Endothelial cell of umbilical vein (primary cell): Measurements from ENCODE around the gene PLA2G2E. TPM values are rescaled to one million over a fixed set of nuclear protein-coding genes. Genes with fewer than 3 reads are reported as not detected.

Experiments
- BruUV-seq: library from RNA; stranded (reverse); fragments of 400-500 nt; replicated peaks from 2 replicates; lab custom pipeline; 2021; lab: Mats Ljungman, UMichigan
- CTCF ChIA-PET: fragments of 300-600, 350-600 bp; sonication (Branson Sonifier 250); formaldehyde crosslinking; loops from one replicate; lab custom pipeline; 2021; ENCODE audit warnings: antibody characterized with exemption, inconsistent platforms; lab: Charles Lee
- POLR2A ChIA-PET: fragments of 300-600, 350-600 bp; sonication (Branson Sonifier 250); formaldehyde crosslinking; loops from one replicate; lab custom pipeline; 2021; ENCODE audit warnings: antibody characterized with exemption, inconsistent platforms; lab: Charles Lee
- DNase-seq: peaks from one replicate; pipeline ENCODE4 v3.0.0-alpha.2; 2011; ENCODE audit warnings: low read depth, low spot score
- FAIRE-seq: peaks from 2 replicates; lab custom pipeline; 2011; peaks lifted over from hg19 to GRCh38; lab: Jason Lieb, UNC
- H2AFZ ChIP-seq: 2 replicates; pipeline ENCODE4 v1.6.0; 2012; ENCODE audit warnings: low read depth, low read length, control low read depth, inconsistent platforms
- H3K27ac ChIP-seq: 2 replicates; pipeline ENCODE4 v1.5.1; 2011; ENCODE audit warnings: low read depth, mild to moderate bottlenecking, control low read depth, low read length, moderate library complexity; ENCODE audit not compliant: insufficient read depth
- H3K27me3 ChIP-seq, 2 experiments: 2 replicates each; pipeline versions ENCODE4 v1.6.0 to v1.6.1; 2011; ENCODE audit warnings: low read length in 2 of 2, mixed read lengths in 1 of 2; ENCODE audit not compliant: control insufficient read depth in 2 of 2, insufficient read depth in 2 of 2
- H3K36me3 ChIP-seq, 2 experiments: 2 replicates in 1 of 2; 3 replicates in 1 of 2; pipeline ENCODE4 v1.5.1; 2011; ENCODE audit warnings: low read length in 2 of 2, mild to moderate bottlenecking in 1 of 2, moderate library complexity in 1 of 2; ENCODE audit not compliant: control insufficient read depth in 2 of 2, insufficient read depth in 2 of 2; ENCODE audit errors: extremely low read depth in 1 of 2
- H3K4me1 ChIP-seq: 3 replicates; pipeline ENCODE4 v1.5.1; 2011; ENCODE audit warnings: mild to moderate bottlenecking, low read length; ENCODE audit not compliant: control insufficient read depth, insufficient read depth; ENCODE audit errors: extremely low read depth
- H3K4me2 ChIP-seq: 2 replicates; pipeline ENCODE4 v1.6.1; 2011; ENCODE audit warnings: low read length, control low read depth, mixed read lengths; ENCODE audit not compliant: insufficient read depth
- H3K4me3 ChIP-seq, 3 experiments: fragments of 200-600 bp in 1 of 3; sonication (generic), shearing (Covaris generic) in 1 of 3; replicated peaks in 1 of 3; 2 replicates each; pipeline ENCODE4 v1.5.1; 2011 to 2016; ENCODE audit warnings: control low read depth in 3 of 3, low read length in 3 of 3, mild to moderate bottlenecking in 2 of 3, inconsistent platforms in 1 of 3, low read depth in 1 of 3, moderate library complexity in 1 of 3; ENCODE audit not compliant: insufficient read depth in 1 of 3
- H3K79me2 ChIP-seq: 2 replicates; pipeline ENCODE4 v1.6.0; 2012; ENCODE audit warnings: low read length, inconsistent platforms; ENCODE audit not compliant: control insufficient read depth, insufficient read depth
- H3K9ac ChIP-seq: replicated peaks from 2 replicates; pipeline ENCODE3; 2011; ENCODE audit warnings: low read length, control low read depth; ENCODE audit not compliant: insufficient read depth; ENCODE audit errors: extremely low read depth
- H3K9me1 ChIP-seq: replicated peaks from 3 replicates; pipeline ENCODE4 v1.6.0; 2011; ENCODE audit warnings: mild to moderate bottlenecking, low read length; ENCODE audit not compliant: control insufficient read depth, insufficient read depth; ENCODE audit errors: extremely low read depth
- H3K9me3 ChIP-seq: replicated peaks from 2 replicates; pipeline ENCODE4 v1.5.1; 2012; ENCODE audit warnings: low read length, inconsistent platforms; ENCODE audit not compliant: control insufficient read depth, insufficient read depth
- H4K20me1 ChIP-seq: replicated peaks from 2 replicates; pipeline ENCODE3; 2011; ENCODE audit warnings: mild to moderate bottlenecking, low read length; ENCODE audit not compliant: control insufficient read depth, insufficient read depth; ENCODE audit errors: extremely low read depth
- EZH2 ChIP-seq: IDR thresholded peaks from 2 replicates; pipeline ENCODE4 v1.6.1; 2012; ENCODE audit warnings: borderline replicate concordance, low read depth, mild to moderate bottlenecking, moderate library complexity, low read length, inconsistent platforms; ENCODE audit not compliant: severe bottlenecking
- FOS ChIP-seq: IDR thresholded peaks from 2 replicates; pipeline ENCODE4 v1.6.1; 2011; ENCODE audit warnings: mild to moderate bottlenecking, low read length, moderate library complexity, borderline replicate concordance; ENCODE audit not compliant: insufficient read depth
- GATA2 ChIP-seq: IDR thresholded peaks from 2 replicates; pipeline ENCODE4 v1.7.0; 2011; ENCODE audit warnings: low read depth, mild to moderate bottlenecking, moderate library complexity, mixed read lengths, low read length; ENCODE audit not compliant: insufficient read length, insufficient read depth
- JUN ChIP-seq: IDR thresholded peaks from 2 replicates; pipeline ENCODE4 v1.6.1; 2011; ENCODE audit warnings: borderline replicate concordance, low read depth; ENCODE audit not compliant: insufficient read length, insufficient read depth
- MYC ChIP-seq: IDR thresholded peaks from one replicate; pipeline ENCODE4 v1.6.1; 2011; ENCODE audit warnings: mild to moderate bottlenecking, low read depth, low read length
- POLR2A ChIP-seq: IDR thresholded peaks from 2 replicates; pipeline ENCODE4 v1.6.1; 2012; ENCODE audit warnings: low read depth, mild to moderate bottlenecking, control low read depth, low read length
- POLR2AphosphoS5 ChIP-seq: IDR thresholded peaks from 2 replicates; pipeline ENCODE4 v1.6.1; 2012; ENCODE audit warnings: low read depth, mild to moderate bottlenecking, control low read depth, low read length, moderate library complexity; ENCODE audit not compliant: insufficient read depth
- dilution Hi-C: fragments of 300-500 bp; cut with MboI; formaldehyde crosslinking; loops from one replicate; pipeline ENCODE4 v1.15.0; 2019; ENCODE audit warnings: low sequenced_read_pairs; ENCODE audit not compliant: extremely low pct_ligation_motif_present
- intact Hi-C: fragments of 100-400 bp; cut with micrococcal nuclease; formaldehyde crosslinking; loops from one replicate; pipeline ENCODE4 v1.10.0; 2022
- polyA plus RNA-seq, 4 experiments: library from polyadenylated mRNA; depleted of rRNA in 3 of 4; stranded (reverse) in 3 of 4; unstranded in 1 of 4; fragments of >200 nt; gene quantifications; 2 replicates each; pipeline versions ENCODE4 v1.2.1 to v1.2.3, GENCODE V29; 2011 to 2012; ENCODE audit warnings: missing spikeins in 1 of 4
- total RNA-seq: library from RNA; stranded (reverse); gene quantifications from 2 replicates; pipeline ENCODE4 v1.2.3, GENCODE V29; 2021
- TF ChIP-seq, protein P1 (sequence below), 2 donors: IDR thresholded peaks; 1 replicate in 1 of 2; 2 replicates in 1 of 2; pipeline ENCODE4 v1.5.1; 2011; ENCODE audit warnings: low read length in 2 of 2, mild to moderate bottlenecking in 2 of 2, moderate library complexity in 2 of 2, control low read depth in 1 of 2, inconsistent platforms in 1 of 2, low read depth in 1 of 2; ENCODE audit not compliant: insufficient read depth in 1 of 2; ENCODE audit errors: extremely low read depth in 1 of 2
- TF ChIP-seq, protein P2 (sequence below): IDR thresholded peaks from 2 replicates; pipeline ENCODE4 v1.6.1; 2011; ENCODE audit not compliant: insufficient read depth, insufficient read length

Gene PLA2G2E
- total and polyA plus RNA-seq, 2 donors (not counting 3 experiments of a cell fraction or from before 2014, with no cell fraction given): not detected

DNA sequence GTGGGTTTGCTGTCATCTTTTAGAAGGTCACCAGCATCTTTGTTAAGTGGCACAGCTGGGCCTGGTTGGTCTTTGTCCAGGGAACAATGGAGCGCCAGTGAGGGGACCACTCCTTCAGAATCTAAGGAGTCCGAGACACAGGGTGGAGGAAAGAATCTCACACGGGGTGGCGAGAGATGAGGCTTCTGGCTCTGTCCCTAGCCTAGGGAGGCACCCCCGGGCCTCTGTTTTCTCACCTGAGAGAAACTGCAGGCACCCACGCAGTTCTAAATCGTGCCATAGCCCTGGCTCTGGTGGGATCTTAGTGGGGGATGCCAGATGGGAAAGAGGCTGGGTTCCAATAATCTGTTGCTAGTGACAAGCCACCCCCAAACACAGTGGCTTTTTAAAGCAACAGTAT lies 10.9 kb upstream of the PLA2G2E start:
- Histone ChIP-seq H2AFZ (no peak overlapping the region), H3K27me3 (no peaks in the 10 kb centered on the region), H3K4me3 (no peak overlapping the region), H3K79me2 (no peaks in the 10 kb centered on the region), H3K4me2 (no peak overlapping the region), H3K27ac (no peak overlapping the region), H4K20me1 (no peaks in the 10 kb centered on the region), H3K4me1 (no peaks in the 10 kb centered on the region), H3K36me3 (no peaks in the 10 kb centered on the region), H3K9me1 (no peaks in the 10 kb centered on the region), H3K9ac (no peak overlapping the region), H3K9me3 (peaks cover 7% of the 10 kb centered on the region)
- intact Hi-C loops: no loop called here
- DNase-seq: no peak
- TF ChIP-seq, protein P1, sequence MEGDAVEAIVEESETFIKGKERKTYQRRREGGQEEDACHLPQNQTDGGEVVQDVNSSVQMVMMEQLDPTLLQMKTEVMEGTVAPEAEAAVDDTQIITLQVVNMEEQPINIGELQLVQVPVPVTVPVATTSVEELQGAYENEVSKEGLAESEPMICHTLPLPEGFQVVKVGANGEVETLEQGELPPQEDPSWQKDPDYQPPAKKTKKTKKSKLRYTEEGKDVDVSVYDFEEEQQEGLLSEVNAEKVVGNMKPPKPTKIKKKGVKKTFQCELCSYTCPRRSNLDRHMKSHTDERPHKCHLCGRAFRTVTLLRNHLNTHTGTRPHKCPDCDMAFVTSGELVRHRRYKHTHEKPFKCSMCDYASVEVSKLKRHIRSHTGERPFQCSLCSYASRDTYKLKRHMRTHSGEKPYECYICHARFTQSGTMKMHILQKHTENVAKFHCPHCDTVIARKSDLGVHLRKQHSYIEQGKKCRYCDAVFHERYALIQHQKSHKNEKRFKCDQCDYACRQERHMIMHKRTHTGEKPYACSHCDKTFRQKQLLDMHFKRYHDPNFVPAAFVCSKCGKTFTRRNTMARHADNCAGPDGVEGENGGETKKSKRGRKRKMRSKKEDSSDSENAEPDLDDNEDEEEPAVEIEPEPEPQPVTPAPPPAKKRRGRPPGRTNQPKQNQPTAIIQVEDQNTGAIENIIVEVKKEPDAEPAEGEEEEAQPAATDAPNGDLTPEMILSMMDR (IDR thresholded peaks at IDR 0.05; ENCODE audit: extremely low read depth in 1 of 2, insufficient read depth in 1 of 2, low read depth in 1 of 2, low read length in 2 of 2): no peak
- TF ChIP-seq JUN (no peak), GATA2 (no peak), POLR2AphosphoS5 (no peak), FOS (no peak), MYC (no peak), EZH2 (no peak), POLR2A (no peak)
- TF ChIP-seq, protein P2, sequence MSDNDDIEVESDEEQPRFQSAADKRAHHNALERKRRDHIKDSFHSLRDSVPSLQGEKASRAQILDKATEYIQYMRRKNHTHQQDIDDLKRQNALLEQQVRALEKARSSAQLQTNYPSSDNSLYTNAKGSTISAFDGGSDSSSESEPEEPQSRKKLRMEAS: no peak
- no peak for FAIRE-seq
- CTCF ChIA-PET: no interaction called here
- dilution Hi-C loops: no loop called here
- BruUV-seq: no TSS peak
- POLR2A ChIA-PET: no interaction called here
